ENCODE measurements around the gene LRSAM1.

DNA sequence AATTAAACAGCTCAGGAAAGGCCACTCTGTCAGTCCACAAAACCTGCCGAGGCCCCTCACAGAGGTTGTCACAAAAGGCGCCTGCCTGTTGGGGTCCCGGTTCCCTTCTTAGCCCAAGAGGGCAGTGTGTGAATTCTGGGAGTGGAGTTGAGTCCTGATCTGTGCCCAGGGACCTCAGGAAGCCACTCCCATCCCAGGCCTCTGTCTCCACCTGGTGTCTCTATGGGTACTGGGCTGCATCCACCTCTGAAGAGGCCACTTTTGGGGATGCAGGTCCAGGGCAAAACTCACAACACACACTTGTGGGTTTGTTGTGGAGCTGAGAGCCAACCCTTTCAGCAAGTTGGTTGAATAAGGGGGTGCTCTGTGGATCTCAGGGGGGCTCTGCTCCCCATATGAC is 86.5 kb downstream of the LRSAM1 start:
- no peak for TF ChIP-seq CTCF (IDR thresholded peaks at IDR 0.05)
- no peak for TF ChIP-seq POLR2A (IDR thresholded peaks at IDR 0.05)

Data from testis (tissue), 2 donors.